ENCODE measurements around the gene OR13A1.
"Not testable (repeated sequence)": the region's sequence is repeated elsewhere in the genome, so short reads cannot be mapped to it uniquely, and the experiment has no call there.

Gene OR13A1

DNA sequence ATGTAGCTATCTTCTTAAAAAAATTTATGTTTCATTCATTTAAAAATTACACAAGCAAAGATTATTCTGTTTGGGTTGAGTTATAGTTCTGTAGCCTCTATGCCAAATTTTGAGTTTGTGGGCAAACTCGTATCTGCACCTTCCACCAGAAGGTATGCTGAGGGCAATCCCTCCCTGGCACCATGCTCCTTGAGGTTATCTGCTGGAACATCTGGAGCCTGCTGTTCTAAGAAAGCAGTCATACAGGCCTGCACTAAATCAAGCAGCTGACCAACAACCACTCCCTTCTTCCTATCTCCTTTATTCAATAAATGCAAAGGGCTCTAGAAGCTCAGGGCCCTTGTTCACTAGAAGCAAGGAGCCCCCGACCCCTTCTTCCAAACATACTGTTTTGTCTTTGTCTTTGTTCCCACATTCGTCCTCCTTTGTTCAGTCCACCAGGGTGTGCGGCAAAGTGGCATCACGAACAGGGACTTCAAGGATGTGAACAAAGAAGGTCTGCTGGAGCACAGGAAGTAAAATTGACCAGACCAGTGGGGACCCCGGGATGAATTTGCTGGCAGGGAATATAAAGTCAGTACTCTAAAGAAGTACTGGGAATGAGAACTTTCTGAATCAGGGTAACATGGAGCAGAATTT is 36.4 kb downstream of the OR13A1 start:
- Histone ChIP-seq H3K9me2 (replicated peaks; ENCODE audit: insufficient read depth, low read length) (no peaks in the 10 kb centered on the region), H3K79me2 (ENCODE audit: low read length) (no peaks in the 10 kb centered on the region), H4K20me1 (ENCODE audit: insufficient read depth, low read length) (no peaks in the 10 kb centered on the region), H3K36me3 (replicated peaks; ENCODE audit: insufficient read depth, low read length) (no peaks in the 10 kb centered on the region), H2AFZ (ENCODE audit: low read length) (no peak overlapping the region), H3F3A (ENCODE audit: insufficient read depth, low read length) (no peaks in the 10 kb centered on the region), H3K9me3 (replicated peaks; ENCODE audit: insufficient read depth, low read length) (no peaks in the 10 kb centered on the region), H3K4me2 (ENCODE audit: low read depth, low read length) (no peak overlapping the region), H3K9ac (ENCODE audit: low read length) (no peak overlapping the region), H3K27me3 (replicated peaks; ENCODE audit: insufficient read depth, low read length) (no peaks in the 10 kb centered on the region), H3K27ac (ENCODE audit: low read length) (no peak overlapping the region), H3K4me3 (ENCODE audit: low read length) (no peak overlapping the region), H3K4me1 (ENCODE audit: low read length) (no peaks in the 10 kb centered on the region)
- TF ChIP-seq EZH2 (optimal IDR thresholded peaks at IDR 0.05; ENCODE audit: low read depth, low read length) (no peak), CTCF (IDR thresholded peaks at IDR 0.05; ENCODE audit: low read length) (no peak), EZH2phosphoT487 (IDR thresholded peaks at IDR 0.05; ENCODE audit: low read length) (no peak)
- no peak for DNase-seq

DNA sequence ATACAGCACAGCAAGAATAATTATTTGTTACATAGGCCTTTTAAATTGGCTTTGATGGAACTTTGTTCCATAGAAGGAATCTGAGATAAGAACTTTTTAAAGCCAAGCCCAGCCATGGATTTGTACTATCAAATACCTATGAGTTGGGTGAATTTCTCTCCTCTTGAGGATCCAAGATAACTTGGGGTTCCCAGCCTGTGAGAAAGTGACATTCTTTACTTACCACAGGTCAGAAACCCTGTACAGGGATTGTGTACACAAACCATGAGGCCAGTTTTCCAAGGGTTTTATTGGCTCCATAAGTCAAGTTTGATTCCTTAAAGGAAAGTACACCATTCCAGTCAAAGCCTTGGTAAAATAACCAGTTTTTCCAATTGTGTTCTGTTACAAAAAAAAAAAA is 39.3 kb downstream of the OR13A1 start:
- not testable (repeated sequence) for DNase-seq; H3K79me2 ChIP-seq (ENCODE audit: low read length); H3K9me3 ChIP-seq (replicated peaks; ENCODE audit: insufficient read depth, low read length); H3K27ac ChIP-seq (ENCODE audit: low read length); H3K36me3 ChIP-seq (replicated peaks; ENCODE audit: insufficient read depth, low read length); H4K20me1 ChIP-seq (ENCODE audit: insufficient read depth, low read length); H2AFZ ChIP-seq (ENCODE audit: low read length); H3F3A ChIP-seq (ENCODE audit: insufficient read depth, low read length); H3K4me2 ChIP-seq (ENCODE audit: low read depth, low read length); H3K9ac ChIP-seq (ENCODE audit: low read length); H3K4me3 ChIP-seq (ENCODE audit: low read length); H3K4me1 ChIP-seq (ENCODE audit: low read length); H3K9me2 ChIP-seq (replicated peaks; ENCODE audit: insufficient read depth, low read length); H3K27me3 ChIP-seq (replicated peaks; ENCODE audit: insufficient read depth, low read length)

GRCh38 chr10:45274364-45274763 is 41.0 kb downstream of the OR13A1 start:
- Histone ChIP-seq H3K9me2 (replicated peaks; ENCODE audit: insufficient read depth, low read length) (no peaks in the 10 kb centered on the region), H3F3A (ENCODE audit: insufficient read depth, low read length) (no peaks in the 10 kb centered on the region), H3K36me3 (replicated peaks; ENCODE audit: insufficient read depth, low read length) (no peaks in the 10 kb centered on the region), H3K27me3 (replicated peaks; ENCODE audit: insufficient read depth, low read length) (no peaks in the 10 kb centered on the region), H3K4me3 (ENCODE audit: low read length) (no peak overlapping the region), H3K4me2 (ENCODE audit: low read depth, low read length) (no peak overlapping the region), H4K20me1 (ENCODE audit: insufficient read depth, low read length) (no peaks in the 10 kb centered on the region), H2AFZ (ENCODE audit: low read length) (no peak overlapping the region), H3K27ac (ENCODE audit: low read length) (no peak overlapping the region), H3K9ac (ENCODE audit: low read length) (no peak overlapping the region), H3K9me3 (replicated peaks; ENCODE audit: insufficient read depth, low read length) (no peaks in the 10 kb centered on the region), H3K4me1 (ENCODE audit: low read length) (no peaks in the 10 kb centered on the region), H3K79me2 (ENCODE audit: low read length) (no peaks in the 10 kb centered on the region)
- no peak for TF ChIP-seq CTCF (IDR thresholded peaks at IDR 0.05; ENCODE audit: low read length)
- DNase-seq = no peak

DNA sequence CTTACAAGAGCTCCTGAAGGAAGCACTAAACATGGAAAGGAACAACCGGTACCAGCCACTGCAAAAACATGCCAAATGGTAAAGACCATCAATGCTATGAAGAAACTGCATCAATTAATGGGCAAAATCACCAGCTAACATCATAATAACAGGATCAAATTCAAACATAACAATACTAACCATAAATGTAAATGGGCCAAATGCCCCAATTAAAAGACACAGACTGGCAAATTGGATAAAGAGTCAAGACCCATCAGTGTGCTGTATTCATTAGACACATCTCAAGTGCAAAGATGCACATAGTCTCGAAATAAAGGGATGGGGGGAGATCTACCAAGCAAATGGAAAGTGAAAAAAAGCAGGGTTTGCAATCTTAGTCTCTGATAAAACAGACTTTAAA is 47.6 kb downstream of the OR13A1 start:
- not testable (repeated sequence) for DNase-seq; H3K27ac ChIP-seq (ENCODE audit: low read length)

More for the DNA sequence above, 47.6 kb downstream of the OR13A1 start:
- not testable (repeated sequence) for H3K4me2 ChIP-seq (ENCODE audit: low read depth, low read length); H3K79me2 ChIP-seq (ENCODE audit: low read length); H4K20me1 ChIP-seq (ENCODE audit: insufficient read depth, low read length); H3K9me2 ChIP-seq (replicated peaks; ENCODE audit: insufficient read depth, low read length); H3F3A ChIP-seq (ENCODE audit: insufficient read depth, low read length); H3K9ac ChIP-seq (ENCODE audit: low read length); H3K36me3 ChIP-seq (replicated peaks; ENCODE audit: insufficient read depth, low read length); H3K4me3 ChIP-seq (ENCODE audit: low read length); H3K9me3 ChIP-seq (replicated peaks; ENCODE audit: insufficient read depth, low read length); H2AFZ ChIP-seq (ENCODE audit: low read length); H3K4me1 ChIP-seq (ENCODE audit: low read length); H3K27me3 ChIP-seq (replicated peaks; ENCODE audit: insufficient read depth, low read length)
